CD4-positive, alpha-beta T cell treated with Interleukin-6 for 4 hours (primary cell): ENCODE measurements around the gene NUDT11.
"Not testable (repeated sequence)": the region's sequence is repeated elsewhere in the genome, so short reads cannot be mapped to it uniquely, and the experiment has no call there.

Experiments
- DNase-seq: peaks from one replicate; pipeline ENCODE4 v3.0.0-alpha.2; 2020; ENCODE audit warnings: mixed read lengths

The NUDT11 gene

GRCh38 chrX:51496501-51497291, at the start of gene NUDT11:
Gene NUDT11 (minus strand): TSS chrX:51496592. CDS start chrX:51496444, 148 bp downstream.
- DNase-seq: peak; percentile 40

- no peak for DNase-seq
These were observed 24.0 kb upstream of the NUDT11 start for GRCh38 chrX:51520393-51520792.

GRCh38 chrX:51519131-51519530, 22.7 kb upstream of the NUDT11 start:
- DNase-seq: not testable (repeated sequence)

GRCh38 chrX:51507551-51507950, 11.2 kb upstream of the NUDT11 start:
- DNase-seq: no peak

- not testable (repeated sequence) for DNase-seq
These were observed 497 bp downstream of the NUDT11 start for GRCh38 chrX:51495701-51496488.

GRCh38 chrX:51494409-51494808, 2.0 kb downstream of the NUDT11 start:
- DNase-seq: no peak

GRCh38 chrX:51487960-51488267, 8.5 kb downstream of the NUDT11 start:
- DNase-seq: no peak

- no peak for DNase-seq
These were observed 11.8 kb downstream of the NUDT11 start for GRCh38 chrX:51484616-51485015.

- DNase-seq: not testable (repeated sequence)
These were observed 14.0 kb downstream of the NUDT11 start for GRCh38 chrX:51482411-51482810.

- no peak for DNase-seq
These were observed 19.5 kb downstream of the NUDT11 start for GRCh38 chrX:51476930-51477329.

- DNase-seq: no peak
These were observed 33.1 kb downstream of the NUDT11 start for GRCh38 chrX:51463322-51463721.

- peak; percentile 37 for DNase-seq
These were observed 35.0 kb downstream of the NUDT11 start for GRCh38 chrX:51461053-51462044.

- DNase-seq: peak; percentile 23
These were observed 37.3 kb downstream of the NUDT11 start for GRCh38 chrX:51459125-51459524.

- DNase-seq: no peak
These were observed 39.6 kb downstream of the NUDT11 start for GRCh38 chrX:51456814-51457213.

GRCh38 chrX:51456246-51456645, 40.1 kb downstream of the NUDT11 start:
- DNase-seq: no peak

GRCh38 chrX:51440365-51440764, 56.0 kb downstream of the NUDT11 start:
- DNase-seq: no peak
